Skin epidermis (tissue), 12 donors: Measurements from ENCODE around the gene ACSM6.
"Not testable (repeated sequence)": the region's sequence is repeated elsewhere in the genome, so short reads cannot be mapped to it uniquely, and the experiment has no call there.

Experiments used
- H3K27ac ChIP-seq, 21 experiments: fragments of 200-600 bp; sonication (generic) in 11 of 21; one replicate each; pipeline ENCODE4 v1.5.0; 2020; ENCODE audit warnings: mild to moderate bottlenecking in 3 of 21, inconsistent platforms in 2 of 21, moderate library complexity in 2 of 21
- H3K4me3 ChIP-seq, 7 experiments: fragments of 200-600 bp; sonication (generic) in 2 of 7; one replicate each; pipeline ENCODE4 v1.5.0; 2020; ENCODE audit warnings: inconsistent platforms in 2 of 7, mild to moderate bottlenecking in 2 of 7, moderate library complexity in 1 of 7

ACSM6 gene

GRCh38 chr10:95193944-95194343, at the start of gene ACSM6:
TSS of gene ACSM6 (plus strand) at chr10:95194238. CDS start at chr10:95194486, 248 bp downstream.
- Histone ChIP-seq H3K4me3 (no peak within 1 kb of the TSS), H3K27ac (peak within 1 kb of the TSS in 1 of 21 experiments; percentile 42)

GRCh38 chr10:95168694-95169093, 25.3 kb upstream of the ACSM6 start:
- Histone ChIP-seq H3K4me3 (no peak overlapping the region), H3K27ac (no peak overlapping the region)

- Histone ChIP-seq H3K27ac (no peak overlapping the region), H3K4me3 (no peak overlapping the region)
These were observed 24.5 kb upstream of the ACSM6 start for GRCh38 chr10:95169522-95169921.

- Histone ChIP-seq H3K4me3 (no peak overlapping the region), H3K27ac (no peak overlapping the region)
These were observed 23.2 kb upstream of the ACSM6 start for GRCh38 chr10:95170790-95171189.

GRCh38 chr10:95171336-95171735, 22.7 kb upstream of the ACSM6 start:
- no peak overlapping the region for H3K27ac ChIP-seq

GRCh38 chr10:95172851-95173250, 21.2 kb upstream of the ACSM6 start:
- no peak overlapping the region for H3K4me3 ChIP-seq
- H3K27ac ChIP-seq, result no peak overlapping the region

More at GRCh38 chr10:95171336-95171735, 22.7 kb upstream of the ACSM6 start:
- no peak overlapping the region for H3K4me3 ChIP-seq

GRCh38 chr10:95176101-95176500, 17.9 kb upstream of the ACSM6 start:
- Histone ChIP-seq H3K4me3 (no peak overlapping the region), H3K27ac (no peak overlapping the region)

- H3K4me3 ChIP-seq, result no peak overlapping the region
- H3K27ac ChIP-seq, result no peak overlapping the region
These were observed 16.6 kb upstream of the ACSM6 start for GRCh38 chr10:95177429-95177828.

- Histone ChIP-seq H3K27ac (no peak overlapping the region), H3K4me3 (no peak overlapping the region)
These were observed 15.8 kb upstream of the ACSM6 start for GRCh38 chr10:95178266-95178665.

GRCh38 chr10:95178797-95179196, 15.2 kb upstream of the ACSM6 start:
- Histone ChIP-seq H3K4me3 (no peak overlapping the region), H3K27ac (no peak overlapping the region)

GRCh38 chr10:95181726-95182125, 12.3 kb upstream of the ACSM6 start:
- Histone ChIP-seq H3K4me3 (no peak overlapping the region), H3K27ac (no peak overlapping the region)

GRCh38 chr10:95183271-95184230, 10.5 kb upstream of the ACSM6 start:
- Histone ChIP-seq H3K4me3 (peak overlapping the region; percentile 39 to 59 (median 52)), H3K27ac (peak overlapping the region in 20 of 21 experiments; percentile 3 to 89 (median 73))

GRCh38 chr10:95187617-95188016, 6.4 kb upstream of the ACSM6 start:
- H3K4me3 ChIP-seq, result no peak overlapping the region
- no peak overlapping the region for H3K27ac ChIP-seq

- H3K27ac ChIP-seq, result no peak overlapping the region
These were observed 5.4 kb upstream of the ACSM6 start for GRCh38 chr10:95188593-95188992.

GRCh38 chr10:95196046-95196445, 2.0 kb downstream of the ACSM6 start:
- Histone ChIP-seq H3K27ac (no peak overlapping the region), H3K4me3 (no peak overlapping the region)

More at GRCh38 chr10:95188593-95188992, 5.4 kb upstream of the ACSM6 start:
- H3K4me3 ChIP-seq, result no peak overlapping the region

GRCh38 chr10:95201736-95202135, 7.7 kb downstream of the ACSM6 start:
- Histone ChIP-seq H3K27ac (no peak overlapping the region), H3K4me3 (no peak overlapping the region)

- not testable (repeated sequence) for H3K27ac ChIP-seq
These were observed 8.8 kb downstream of the ACSM6 start for GRCh38 chr10:95202865-95203264.

GRCh38 chr10:95208702-95209391, 14.8 kb downstream of the ACSM6 start:
- no peak overlapping the region for H3K27ac ChIP-seq
- H3K4me3 ChIP-seq, result no peak overlapping the region

More at GRCh38 chr10:95202865-95203264, 8.8 kb downstream of the ACSM6 start:
- not testable (repeated sequence) for H3K4me3 ChIP-seq

- Histone ChIP-seq H3K4me3 (no peak overlapping the region), H3K27ac (no peak overlapping the region)
These were observed 15.6 kb downstream of the ACSM6 start for GRCh38 chr10:95209509-95210127.

- Histone ChIP-seq H3K4me3 (no peak overlapping the region), H3K27ac (no peak overlapping the region)
These were observed 17.7 kb downstream of the ACSM6 start for GRCh38 chr10:95211606-95212279.
